Myocyte (in vitro differentiated cells): Measurements from ENCODE around the gene HDAC9. TPM values are rescaled to one million over a fixed set of nuclear protein-coding genes. Genes with fewer than 3 reads are reported as not detected.
A peak's percentile ranks its signal among the peaks of the same experiment; 100 is the strongest.

Experiments used
- DNase-seq: peaks from one replicate; pipeline ENCODE4 v3.0.0-alpha.2; 2012; ENCODE audit warnings: low read depth
- total RNA-seq: library from RNA; depleted of rRNA; stranded (reverse); fragments of >200 nt; gene quantifications from 2 replicates; pipeline ENCODE4 v1.2.3, GENCODE V29; 2014

The HDAC9 gene
- total RNA-seq, 1 donor from 2014 or later = 136 TPM

- DNase-seq = no peak
Measured at GRCh38 chr7:18552943-18553604, 57.5 kb downstream of the HDAC9 start.

GRCh38 chr7:18553605-18554003, 58.1 kb downstream of the HDAC9 start:
- DNase-seq = no peak

GRCh38 chr7:18555120-18555519, 59.6 kb downstream of the HDAC9 start:
- peak; percentile 8 for DNase-seq

GRCh38 chr7:18555968-18556367, 60.4 kb downstream of the HDAC9 start:
- DNase-seq = no peak

GRCh38 chr7:18558503-18558902, 63.0 kb downstream of the HDAC9 start:
- no peak for DNase-seq

GRCh38 chr7:18558910-18559309, 63.4 kb downstream of the HDAC9 start:
- no peak for DNase-seq

GRCh38 chr7:18559756-18560155, 64.2 kb downstream of the HDAC9 start:
- DNase-seq = no peak

GRCh38 chr7:18564779-18565178, 69.2 kb downstream of the HDAC9 start:
- no peak for DNase-seq

GRCh38 chr7:18565337-18565736, 69.8 kb downstream of the HDAC9 start:
- no peak for DNase-seq

- DNase-seq = no peak
Measured at GRCh38 chr7:18566205-18566604, 70.7 kb downstream of the HDAC9 start.

- no peak for DNase-seq
Measured at GRCh38 chr7:18566829-18567228, 71.3 kb downstream of the HDAC9 start.

GRCh38 chr7:18570441-18570840, 74.9 kb downstream of the HDAC9 start:
- no peak for DNase-seq

- DNase-seq = peak; percentile 72
Measured at GRCh38 chr7:18570890-18571478, 75.4 kb downstream of the HDAC9 start.

GRCh38 chr7:18572154-18572553, 76.6 kb downstream of the HDAC9 start:
- no peak for DNase-seq

- DNase-seq = no peak
Measured at GRCh38 chr7:18572885-18573284, 77.3 kb downstream of the HDAC9 start.

- DNase-seq = peak; percentile 53
Measured at GRCh38 chr7:18573410-18574234, 78.1 kb downstream of the HDAC9 start.

- DNase-seq = no peak
Measured at GRCh38 chr7:18574235-18574540, 78.6 kb downstream of the HDAC9 start.

GRCh38 chr7:18574676-18575075, 79.1 kb downstream of the HDAC9 start:
- DNase-seq = peak; percentile 18

GRCh38 chr7:18575622-18576572, 80.3 kb downstream of the HDAC9 start:
- no peak for DNase-seq

- DNase-seq = no peak
Measured at GRCh38 chr7:18577096-18577771, 81.7 kb downstream of the HDAC9 start.

- no peak for DNase-seq
Measured at GRCh38 chr7:18579698-18580097, 84.1 kb downstream of the HDAC9 start.
